Bronchial epithelial cell (primary cell): ENCODE data around the gene HK2. TPM values are rescaled to one million over a fixed set of nuclear protein-coding genes. Genes with fewer than 3 reads are reported as not detected.

Source experiments
- DNase-seq: peaks from one replicate; pipeline ENCODE4 v3.0.0-alpha.2; 2010; ENCODE audit warnings: low read depth
- FAIRE-seq: peaks from 2 replicates; lab custom pipeline; 2011; peaks lifted over from hg19 to GRCh38; lab: Jason Lieb, UNC
- H3K27me3 ChIP-seq: 2 replicates; pipeline ENCODE4 v1.5.1; 2011; ENCODE audit warnings: low read length; ENCODE audit not compliant: control insufficient read depth, insufficient read depth
- H3K36me3 ChIP-seq: 2 replicates; pipeline ENCODE4 v1.5.1; 2011; ENCODE audit warnings: low read length; ENCODE audit not compliant: control insufficient read depth, insufficient read depth
- H3K4me3 ChIP-seq: 2 replicates; pipeline ENCODE4 v1.5.1; 2011; ENCODE audit warnings: mild to moderate bottlenecking, low read depth, low read length, control low read depth
- total RNA-seq: library from RNA; depleted of rRNA; stranded (reverse); fragments of >200 nt; gene quantifications from 2 replicates; pipeline ENCODE4 v1.2.1, GENCODE V29; 2014
- TF ChIP-seq, protein P1 (sequence below): IDR thresholded peaks from 2 replicates; pipeline ENCODE4 v1.5.1; 2011; ENCODE audit warnings: mild to moderate bottlenecking, moderate library complexity, low read length, control low read depth, inconsistent platforms; ENCODE audit not compliant: insufficient read depth, severe bottlenecking

Gene HK2
- total RNA-seq, 1 donor from 2014 or later: 158 TPM

DNA sequence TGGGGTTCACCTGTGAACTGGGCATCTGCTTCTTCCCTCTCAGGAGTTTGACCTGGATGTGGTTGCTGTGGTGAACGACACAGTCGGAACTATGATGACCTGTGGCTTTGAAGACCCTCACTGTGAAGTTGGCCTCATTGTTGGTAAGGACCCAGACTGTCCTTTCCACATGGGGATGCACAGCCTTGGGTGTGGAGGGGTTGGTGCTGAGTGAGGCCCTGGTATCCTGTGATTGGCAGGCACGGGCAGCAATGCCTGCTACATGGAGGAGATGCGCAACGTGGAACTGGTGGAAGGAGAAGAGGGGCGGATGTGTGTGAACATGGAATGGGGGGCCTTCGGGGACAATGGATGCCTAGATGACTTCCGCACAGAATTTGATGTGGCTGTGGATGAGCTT lies 52.3 kb downstream of the HK2 start:
- peak; percentile 80 for FAIRE-seq
- TF ChIP-seq, protein P1, sequence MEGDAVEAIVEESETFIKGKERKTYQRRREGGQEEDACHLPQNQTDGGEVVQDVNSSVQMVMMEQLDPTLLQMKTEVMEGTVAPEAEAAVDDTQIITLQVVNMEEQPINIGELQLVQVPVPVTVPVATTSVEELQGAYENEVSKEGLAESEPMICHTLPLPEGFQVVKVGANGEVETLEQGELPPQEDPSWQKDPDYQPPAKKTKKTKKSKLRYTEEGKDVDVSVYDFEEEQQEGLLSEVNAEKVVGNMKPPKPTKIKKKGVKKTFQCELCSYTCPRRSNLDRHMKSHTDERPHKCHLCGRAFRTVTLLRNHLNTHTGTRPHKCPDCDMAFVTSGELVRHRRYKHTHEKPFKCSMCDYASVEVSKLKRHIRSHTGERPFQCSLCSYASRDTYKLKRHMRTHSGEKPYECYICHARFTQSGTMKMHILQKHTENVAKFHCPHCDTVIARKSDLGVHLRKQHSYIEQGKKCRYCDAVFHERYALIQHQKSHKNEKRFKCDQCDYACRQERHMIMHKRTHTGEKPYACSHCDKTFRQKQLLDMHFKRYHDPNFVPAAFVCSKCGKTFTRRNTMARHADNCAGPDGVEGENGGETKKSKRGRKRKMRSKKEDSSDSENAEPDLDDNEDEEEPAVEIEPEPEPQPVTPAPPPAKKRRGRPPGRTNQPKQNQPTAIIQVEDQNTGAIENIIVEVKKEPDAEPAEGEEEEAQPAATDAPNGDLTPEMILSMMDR: no peak
- Histone ChIP-seq H3K4me3 (no peak overlapping the region), H3K36me3 (peaks cover 51% of the 10 kb centered on the region), H3K27me3 (no peaks in the 10 kb centered on the region)
- DNase-seq: no peak

DNA sequence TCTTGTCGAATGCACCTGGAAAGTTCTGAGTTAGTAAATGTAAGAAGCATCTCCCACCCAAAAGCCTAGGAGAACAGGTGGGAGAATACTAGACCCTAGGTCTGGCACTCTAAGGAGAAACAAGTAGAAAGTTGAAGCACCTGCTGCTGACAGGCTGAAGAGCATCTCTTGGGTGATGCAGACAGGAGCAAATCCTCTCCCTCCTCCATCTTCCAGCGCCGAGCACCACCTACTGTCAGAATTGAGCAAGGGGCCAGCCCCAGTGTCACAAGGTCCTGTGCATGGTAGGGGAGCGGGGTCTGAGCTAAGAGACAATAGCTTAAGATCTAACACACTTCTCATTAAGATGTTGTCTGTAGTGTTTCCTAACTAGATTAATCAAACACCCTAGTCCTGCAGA lies 52.9 kb downstream of the HK2 start:
- Histone ChIP-seq H3K4me3 (no peak overlapping the region), H3K36me3 (peaks cover 45% of the 10 kb centered on the region), H3K27me3 (no peaks in the 10 kb centered on the region)
- TF ChIP-seq, protein P1: peak; percentile 25
- DNase-seq: no peak
- FAIRE-seq: no peak

DNA sequence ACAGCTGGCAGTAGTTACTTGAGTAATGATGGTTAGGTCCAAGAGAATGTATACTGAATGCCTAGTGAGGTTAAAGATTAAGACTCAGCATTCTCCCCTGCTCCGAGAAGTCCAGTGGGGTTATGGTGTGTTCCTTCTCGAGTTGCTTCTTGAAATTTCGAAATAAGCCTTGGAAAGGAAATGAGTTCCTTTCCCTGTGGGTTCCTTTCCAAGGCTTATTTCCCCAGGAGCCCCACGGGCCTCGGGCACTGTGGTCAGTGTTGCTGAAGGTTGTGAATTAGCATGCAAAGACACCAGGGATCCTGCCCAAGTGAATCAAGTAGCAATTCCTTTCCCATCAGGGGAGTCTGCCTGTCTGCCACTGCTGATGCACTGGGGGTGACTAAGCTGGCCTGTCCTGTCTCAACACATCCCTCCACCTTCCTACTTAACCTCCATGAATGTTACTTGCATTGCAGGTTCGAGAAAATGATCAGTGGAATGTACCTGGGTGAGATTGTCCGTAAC lies 53.6 kb downstream of the HK2 start:
- Histone ChIP-seq H3K4me3 (no peak overlapping the region), H3K27me3 (no peaks in the 10 kb centered on the region), H3K36me3 (peaks cover 40% of the 10 kb centered on the region)
- peak; percentile 97 for DNase-seq
- FAIRE-seq: peak; percentile 100
- TF ChIP-seq, protein P1: no peak

DNA sequence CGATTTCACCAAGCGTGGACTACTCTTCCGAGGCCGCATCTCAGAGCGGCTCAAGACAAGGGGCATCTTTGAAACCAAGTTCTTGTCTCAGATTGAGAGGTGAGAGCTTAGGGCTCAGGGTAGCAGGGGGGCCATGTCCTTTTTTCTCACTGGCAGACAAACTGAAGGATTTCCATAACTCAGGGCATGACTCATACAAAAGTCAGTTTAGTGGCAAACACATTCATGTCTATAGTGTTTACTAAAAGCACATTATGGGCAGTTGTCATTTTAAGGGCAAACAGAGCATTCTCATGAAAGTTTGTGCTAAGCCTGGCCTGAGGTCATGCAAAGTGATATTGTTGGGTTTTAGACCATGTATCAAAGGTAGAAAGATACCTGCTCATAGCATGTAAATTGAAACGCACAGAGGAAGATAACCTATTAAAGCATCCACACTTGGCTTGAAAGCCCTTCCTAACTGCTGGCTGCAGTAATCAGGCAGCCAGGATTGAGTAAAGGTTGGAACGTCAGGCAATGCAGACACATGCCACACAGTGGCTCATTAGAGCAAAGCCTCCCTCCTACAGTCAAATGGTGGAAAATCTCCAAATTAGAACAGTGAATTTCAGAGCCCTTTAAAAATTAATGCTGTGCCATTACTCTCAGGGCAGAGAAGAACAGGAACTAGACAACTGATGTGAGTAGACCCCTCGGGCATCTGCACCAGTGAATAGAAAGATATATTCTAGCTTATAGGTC lies 54.2 kb downstream of the HK2 start:
- H3K27me3 ChIP-seq: no peaks in the 10 kb centered on the region
- peak; percentile 82 for DNase-seq
- FAIRE-seq: no peak
- H3K4me3 ChIP-seq: no peak overlapping the region
- peaks cover 35% of the 10 kb centered on the region for H3K36me3 ChIP-seq
- TF ChIP-seq, protein P1: no peak

DNA sequence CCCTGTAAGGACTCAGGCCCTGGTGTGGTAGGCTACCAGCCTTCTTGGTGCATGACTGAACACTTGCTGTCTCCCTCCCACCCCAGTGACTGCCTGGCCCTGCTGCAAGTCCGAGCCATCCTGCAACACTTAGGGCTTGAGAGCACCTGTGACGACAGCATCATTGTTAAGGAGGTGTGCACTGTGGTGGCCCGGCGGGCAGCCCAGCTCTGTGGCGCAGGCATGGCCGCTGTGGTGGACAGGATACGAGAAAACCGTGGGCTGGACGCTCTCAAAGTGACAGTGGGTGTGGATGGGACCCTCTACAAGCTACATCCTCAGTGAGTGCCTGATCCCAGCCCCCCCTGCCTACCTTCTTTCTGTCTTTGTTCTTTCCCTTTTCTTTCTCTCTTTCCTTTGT lies 55.2 kb downstream of the HK2 start:
- no peak for FAIRE-seq
- TF ChIP-seq, protein P1: no peak
- DNase-seq: no peak
- peaks cover 32% of the 10 kb centered on the region for H3K36me3 ChIP-seq
- H3K27me3 ChIP-seq: no peaks in the 10 kb centered on the region
- no peak overlapping the region for H3K4me3 ChIP-seq
